ENCODE measurements around the gene SPRYD7.
"Not testable (repeated sequence)": the region's sequence is repeated elsewhere in the genome, so short reads cannot be mapped to it uniquely, and the experiment has no call there.

Gene SPRYD7

DNA sequence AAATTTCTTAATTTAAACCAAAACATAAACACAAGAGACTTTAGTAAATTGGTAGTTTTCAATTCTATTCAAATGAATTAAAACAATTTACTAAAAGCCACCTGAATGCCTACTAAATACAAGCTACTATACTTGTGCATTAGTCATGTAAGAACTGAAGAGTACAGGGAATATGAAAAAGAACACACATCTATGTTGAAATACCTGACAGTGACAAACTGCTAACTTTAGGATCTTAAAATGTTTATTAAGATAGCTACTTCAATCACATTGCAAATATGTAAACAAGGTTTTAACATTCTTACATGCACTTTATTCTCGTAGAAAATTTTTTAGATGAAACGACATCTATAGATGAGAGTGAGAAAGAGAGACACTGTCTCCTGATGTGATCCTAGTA lies 4.1 kb downstream of the SPRYD7 start:
- DNase-seq: no peak

DNA sequence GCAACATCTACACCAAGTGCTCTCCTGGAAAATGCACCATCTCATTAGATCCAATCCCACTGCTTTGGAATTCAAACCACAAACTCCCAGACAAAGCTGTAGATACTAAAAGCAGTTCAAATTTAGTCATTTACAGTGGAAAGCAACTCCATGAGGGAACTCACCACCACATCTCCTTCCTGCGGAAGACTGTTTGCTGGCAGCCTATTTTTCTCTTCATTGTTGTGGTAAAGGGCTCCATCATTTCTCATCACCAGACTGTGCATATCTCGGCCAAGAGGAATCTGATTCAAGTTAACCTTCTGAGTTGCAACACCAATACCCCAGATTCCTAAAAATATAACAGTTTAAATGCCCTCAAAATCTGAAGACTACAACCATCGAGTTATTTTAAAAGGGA lies 8.4 kb downstream of the SPRYD7 start:
- no peak for DNase-seq

DNA sequence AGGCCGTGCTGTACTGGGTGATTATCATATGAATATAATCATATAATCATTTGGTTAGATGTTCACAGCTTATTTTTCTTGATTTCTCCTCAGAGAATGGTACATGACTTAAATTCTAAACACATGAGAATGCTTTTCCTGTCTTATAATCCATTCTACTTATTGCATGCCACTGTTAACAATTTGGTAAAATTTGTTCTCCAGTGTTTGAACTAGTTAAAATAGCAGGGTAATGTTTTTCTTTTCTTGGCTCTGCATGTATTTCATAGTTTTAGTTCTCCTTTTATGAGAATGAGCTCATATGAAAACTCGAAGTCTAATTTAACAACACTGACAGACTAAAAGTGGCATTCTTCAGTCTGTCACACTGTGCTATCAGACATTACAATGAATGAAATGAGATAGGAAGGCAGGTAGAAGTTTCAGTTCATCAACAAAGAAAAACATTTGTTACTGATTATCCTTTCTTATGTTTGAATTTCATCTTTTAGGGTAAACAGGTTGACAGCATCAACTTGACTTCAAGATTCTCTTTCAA lies 10.2 kb downstream of the SPRYD7 start:
- DNase-seq: no peak

GRCh38 chr13:49922301-49922700 lies 13.8 kb downstream of the SPRYD7 start:
- no peak for DNase-seq

- DNase-seq: not testable (repeated sequence)
Observed at GRCh38 chr13:49920969-49921368, 15.2 kb downstream of the SPRYD7 start.

- not testable (repeated sequence) for DNase-seq
Observed at GRCh38 chr13:49918106-49918505, 18.0 kb downstream of the SPRYD7 start.

DNA sequence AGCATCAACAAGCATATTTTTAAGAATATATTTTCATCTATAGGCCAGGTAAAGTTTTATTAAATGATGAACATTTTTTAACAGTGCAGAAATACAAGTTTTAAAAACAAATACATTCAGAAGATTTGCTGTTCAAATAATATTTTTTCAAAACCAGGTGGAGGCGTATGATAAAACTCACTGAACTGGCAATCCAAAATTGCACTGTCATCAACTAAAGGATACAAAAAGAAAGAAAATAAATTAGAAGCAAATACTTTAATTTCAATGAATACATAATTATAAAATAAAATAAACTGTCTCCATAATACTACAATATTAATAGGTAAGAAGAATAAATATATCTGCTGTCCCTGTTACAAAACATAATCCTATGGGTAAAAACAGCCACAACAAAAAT lies 21.2 kb downstream of the SPRYD7 start:
- DNase-seq: no peak

GRCh38 chr13:49908637-49909036 lies 27.5 kb downstream of the SPRYD7 start:
- DNase-seq: no peak

GRCh38 chr13:49904729-49905456 lies 31.2 kb downstream of the SPRYD7 start:
- DNase-seq: no peak

GRCh38 chr13:49898792-49899191 lies 37.3 kb downstream of the SPRYD7 start:
- no peak for DNase-seq

GRCh38 chr13:49897713-49898112 lies 38.4 kb downstream of the SPRYD7 start:
- no peak for DNase-seq

DNA sequence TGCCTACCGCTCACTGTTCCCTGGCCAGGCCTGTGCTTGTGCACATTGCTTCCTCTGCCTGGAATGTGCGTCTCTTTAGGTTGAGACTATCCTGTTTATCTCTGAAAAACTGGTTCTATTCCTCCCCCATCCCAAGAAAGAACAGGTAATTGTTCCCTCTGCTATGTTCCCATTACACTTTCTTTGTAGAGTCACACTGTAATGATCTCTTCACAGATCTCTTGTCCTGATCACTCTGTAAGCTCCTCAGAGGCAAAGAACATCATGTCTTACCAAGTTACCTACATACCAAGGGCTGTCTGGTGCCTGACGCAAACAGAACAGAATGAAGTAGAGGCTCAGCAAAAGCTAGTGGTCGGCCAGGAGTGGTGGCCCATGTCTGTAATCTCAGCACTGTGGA lies 40.3 kb downstream of the SPRYD7 start:
- DNase-seq: no peak

DNA sequence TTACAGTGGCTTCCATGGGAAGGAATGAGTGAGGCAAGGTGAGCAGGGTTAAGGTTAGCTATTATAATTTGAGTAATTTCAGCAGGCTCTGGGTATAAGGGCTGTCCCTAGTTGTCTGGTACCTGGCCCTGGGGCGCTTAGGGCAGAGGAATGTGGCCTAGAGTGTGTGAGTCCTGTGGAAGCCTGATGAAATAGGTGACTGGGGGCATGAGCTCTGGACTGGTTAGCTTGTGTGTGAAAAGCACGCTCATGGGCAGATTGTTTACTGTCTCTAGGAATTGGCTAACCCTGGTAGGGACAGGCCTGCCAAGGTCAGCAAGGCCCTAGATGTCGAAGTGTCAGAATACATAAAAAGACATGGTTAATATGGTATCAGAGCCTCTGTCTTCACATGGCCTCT lies 42.5 kb downstream of the SPRYD7 start:
- DNase-seq: no peak

- no peak for DNase-seq
Observed at GRCh38 chr13:49890376-49890775, 45.8 kb downstream of the SPRYD7 start.

GRCh38 chr13:49878682-49879081 lies 57.5 kb downstream of the SPRYD7 start:
- no peak for DNase-seq

DNA sequence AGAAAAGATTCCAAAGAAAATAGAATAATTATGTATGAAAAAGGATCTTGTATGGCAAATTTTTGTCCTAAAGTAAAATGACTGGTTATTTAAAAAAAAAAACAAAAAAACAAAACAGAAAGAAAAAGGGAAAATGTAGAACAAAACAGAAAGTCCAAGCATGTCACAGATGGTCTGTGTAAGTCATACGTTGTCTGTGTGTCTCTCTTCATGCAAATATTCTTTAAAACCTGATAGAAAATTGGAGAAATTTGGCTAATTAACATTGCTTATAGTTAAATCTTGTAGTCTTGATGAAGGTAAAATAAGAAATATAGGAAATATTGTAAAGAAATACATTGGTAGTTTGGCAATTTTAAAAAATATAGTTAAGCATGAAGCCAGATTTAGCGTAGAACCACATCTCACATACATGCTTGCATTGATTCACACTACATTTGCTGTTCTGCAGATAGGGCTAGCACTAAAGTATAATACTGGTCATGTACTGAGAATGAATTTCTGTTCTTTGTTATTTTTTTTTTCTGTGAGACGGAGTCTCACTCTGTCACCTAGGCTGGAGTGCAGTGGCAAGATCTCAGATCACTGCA lies 58.4 kb downstream of the SPRYD7 start:
- DNase-seq: no peak

DNA sequence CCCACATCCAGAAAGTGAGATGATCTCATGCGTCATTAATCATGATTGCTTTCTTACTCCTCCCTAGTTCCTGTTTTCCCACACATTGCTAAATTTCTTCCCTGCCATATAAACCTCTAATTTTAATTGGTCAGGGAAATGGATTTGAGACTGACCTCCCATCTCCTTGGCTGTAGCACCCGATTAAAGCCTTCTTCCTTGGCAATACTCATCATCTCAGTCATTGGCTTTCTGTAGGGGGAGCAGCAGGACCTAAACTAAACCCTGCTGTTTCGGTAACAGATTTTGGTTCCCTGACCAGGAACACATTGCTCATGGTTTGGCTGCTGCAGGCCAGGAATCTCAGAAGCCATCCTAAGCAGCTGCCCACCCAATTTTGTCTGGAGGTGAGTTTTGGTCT lies 61.7 kb downstream of the SPRYD7 start:
- DNase-seq: no peak

- DNase-seq: no peak
Observed at GRCh38 chr13:49869519-49869918, 66.6 kb downstream of the SPRYD7 start.

GRCh38 chr13:49867834-49868233 lies 68.3 kb downstream of the SPRYD7 start:
- DNase-seq: no peak

GRCh38 chr13:49865218-49865617 lies 70.9 kb downstream of the SPRYD7 start:
- no peak for DNase-seq

- DNase-seq: no peak
Observed at GRCh38 chr13:49864509-49864908, 71.6 kb downstream of the SPRYD7 start.
